Measurements from ENCODE around the gene ARSI.
A peak's percentile ranks its signal among the peaks of the same experiment; 100 is the strongest.

ARSI gene

DNA sequence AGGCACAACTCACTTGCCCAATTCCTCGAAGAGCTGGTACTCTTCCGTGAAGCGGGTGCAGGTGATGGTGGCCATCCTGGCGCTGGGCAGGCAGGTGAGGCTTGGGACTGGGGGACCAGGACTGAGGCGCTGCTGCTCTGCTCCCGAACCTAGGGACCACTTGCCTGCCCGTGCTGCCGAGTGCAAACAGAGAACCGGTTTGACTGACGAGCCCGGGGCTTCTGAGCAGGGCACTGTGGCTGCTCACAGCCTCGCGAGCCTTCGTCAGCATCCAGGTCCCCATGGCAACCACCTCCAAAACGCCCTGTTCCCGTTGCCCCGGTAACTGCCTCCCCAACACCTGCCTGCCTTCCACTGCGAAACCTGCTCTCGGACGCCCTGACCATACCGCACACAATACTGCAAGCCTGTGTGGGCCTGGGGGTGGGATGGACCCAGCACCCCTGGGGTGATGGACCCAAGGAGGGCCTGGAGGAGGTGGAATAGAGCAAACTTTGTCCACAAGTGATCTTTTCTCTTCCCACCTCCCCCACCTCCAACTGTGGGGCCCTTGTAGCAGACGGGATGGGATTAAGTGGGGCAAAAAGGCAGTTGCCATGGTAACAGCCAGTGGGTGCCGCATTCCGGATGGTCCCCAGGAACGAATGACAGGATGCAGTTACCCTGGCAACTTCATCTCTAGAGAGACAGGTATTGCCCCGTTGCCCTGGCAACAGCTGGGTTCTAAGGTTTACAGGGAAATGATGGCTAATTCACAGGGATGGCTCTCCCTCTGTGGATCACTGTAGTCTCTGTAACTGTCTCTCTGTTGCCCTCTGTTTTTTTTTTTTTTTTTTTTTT is 12.9 kb downstream of the ARSI start, which contains the start of gene CAMK2A:
Gene CAMK2A, minus strand, starts transcription at position 223 of the 840 bp plus-strand sequence. Its CDS starts 148 bp downstream, at position 75.
- DNase-seq: no peak

DNA sequence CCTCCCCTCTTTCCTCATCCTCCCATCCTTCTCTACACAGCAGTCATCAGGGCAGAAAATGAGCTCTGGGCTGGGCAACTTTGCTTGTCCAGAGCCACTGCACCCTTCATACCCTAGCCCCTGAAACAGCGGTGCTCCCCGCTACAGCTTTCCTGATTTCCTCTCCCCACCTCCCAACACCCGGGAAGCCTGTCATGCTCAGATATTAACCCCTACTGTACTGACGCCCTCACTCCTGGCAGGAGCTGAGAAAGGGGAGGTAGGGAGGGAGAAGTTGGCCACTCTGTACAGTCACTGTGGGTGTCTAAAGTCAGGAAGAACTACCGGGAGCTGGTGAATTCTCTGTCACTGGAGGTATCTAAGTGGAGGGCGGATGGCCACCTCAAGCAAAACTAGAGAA is 13.9 kb downstream of the ARSI start:
- DNase-seq: no peak

DNA sequence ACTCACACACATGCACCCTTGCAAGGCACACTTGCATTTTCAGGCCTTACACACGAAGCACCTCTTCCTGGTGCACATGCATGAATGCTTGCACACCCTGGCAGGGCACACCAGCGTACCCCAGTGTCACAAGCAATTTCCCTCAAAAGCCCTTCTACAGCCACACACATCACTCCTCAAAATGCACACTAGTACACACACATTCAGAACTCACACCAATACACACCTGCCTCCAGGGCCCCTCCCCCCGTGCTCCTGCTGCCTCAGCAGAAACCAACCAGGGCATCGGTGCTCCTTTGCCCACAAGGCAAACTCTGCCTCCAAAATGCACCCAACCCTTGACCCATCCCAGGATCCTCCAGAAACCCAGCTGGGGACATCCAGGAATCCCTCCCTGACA is 14.3 kb downstream of the ARSI start:
- no peak for DNase-seq

DNA sequence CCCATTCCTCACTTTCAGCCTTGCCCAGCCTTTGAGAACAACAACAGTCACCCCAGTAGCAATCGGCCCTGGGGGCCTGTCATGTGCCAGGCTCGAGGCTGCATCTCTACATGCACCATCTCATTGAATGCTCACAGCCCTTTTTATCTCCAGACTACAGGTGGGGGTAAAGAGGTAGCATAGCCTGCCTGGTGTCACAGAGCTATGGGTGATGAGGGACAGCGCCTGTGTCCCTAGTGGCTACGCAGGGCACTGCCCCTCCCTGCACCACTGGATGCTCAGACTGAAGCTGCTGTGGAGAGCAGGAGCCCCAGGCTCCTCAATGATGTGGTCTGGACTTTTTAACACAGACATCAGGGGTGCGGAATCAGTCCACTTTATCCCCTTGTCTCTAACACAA is 15.9 kb downstream of the ARSI start:
- DNase-seq: no peak

DNA sequence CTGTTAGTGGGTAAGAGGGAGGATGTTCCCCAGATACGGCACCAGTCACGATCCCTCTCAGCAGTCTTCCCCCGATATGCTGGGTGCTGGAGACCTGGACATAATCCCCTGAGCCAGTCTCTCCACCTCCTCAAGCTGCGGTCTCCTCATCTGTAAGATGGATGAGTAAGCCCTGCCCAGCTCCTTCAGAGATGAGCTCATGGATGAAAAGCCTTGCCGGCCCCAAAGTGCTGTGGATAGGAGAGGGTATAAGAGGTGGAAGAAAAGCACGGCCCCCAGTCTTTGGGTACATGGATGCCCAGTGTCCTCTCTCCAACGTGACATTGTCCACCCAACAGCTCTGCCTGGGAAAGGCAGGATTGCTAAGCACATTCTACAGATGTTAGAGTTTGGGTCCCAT is 17.6 kb downstream of the ARSI start:
- no peak for DNase-seq

DNA sequence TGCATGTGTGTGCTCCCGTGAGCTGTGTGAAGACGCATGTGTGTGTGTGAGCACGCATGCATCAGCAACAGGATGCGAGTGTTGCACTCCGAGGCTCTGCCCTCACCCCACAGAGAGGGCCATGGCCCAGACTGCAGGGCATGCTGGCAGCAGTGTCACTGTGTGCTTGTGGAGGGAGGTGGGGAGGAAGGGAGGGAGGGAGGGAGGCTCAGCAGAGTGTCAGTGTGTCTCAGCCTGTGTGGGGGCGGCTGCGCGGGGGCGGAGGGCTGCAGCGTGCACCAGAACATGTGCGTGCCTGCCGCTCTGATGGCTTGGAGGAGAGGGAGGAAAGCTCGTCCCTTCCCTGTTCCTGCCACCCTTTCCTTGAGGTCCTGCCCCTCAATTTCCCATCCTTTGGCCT is 18.4 kb downstream of the ARSI start:
- no peak for DNase-seq

DNA sequence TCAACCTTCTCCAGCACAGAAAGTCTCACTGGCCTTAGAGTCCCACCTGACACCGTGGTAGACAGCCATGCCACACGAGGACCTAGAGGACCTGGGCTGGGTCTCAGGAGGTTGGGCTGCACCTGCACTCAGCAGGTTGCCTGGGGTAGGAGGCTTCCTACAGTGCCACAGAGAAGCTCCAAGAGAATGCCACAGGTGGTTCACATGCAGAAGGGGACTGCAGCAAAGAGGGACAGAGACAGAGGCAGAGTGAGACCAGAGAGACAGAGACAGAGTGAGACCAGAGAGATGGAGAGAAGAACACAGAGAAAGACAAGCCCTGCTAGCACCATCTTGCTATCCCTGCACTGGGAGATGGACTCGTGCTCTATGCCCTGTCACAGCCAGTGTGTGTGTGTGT is 18.8 kb downstream of the ARSI start:
- no peak for DNase-seq

DNA sequence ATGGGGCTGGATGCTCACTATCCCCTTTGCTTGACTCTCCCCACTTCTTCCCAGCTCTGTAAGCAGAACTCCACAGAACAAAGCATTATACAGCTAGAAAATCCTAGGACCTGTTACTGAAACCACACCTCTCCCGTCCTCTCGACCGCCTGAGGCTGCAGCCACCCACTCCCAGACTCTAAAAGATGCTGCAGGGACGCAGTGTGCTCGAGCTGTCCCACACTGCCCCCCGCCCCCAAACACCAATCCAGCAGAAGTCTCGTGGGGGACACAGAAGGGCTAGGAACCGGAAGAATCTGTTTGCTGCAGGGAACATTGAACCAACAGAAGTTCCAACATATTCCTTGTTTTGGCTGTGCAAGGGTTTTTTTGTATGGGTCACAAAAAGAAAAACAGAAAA is 20.7 kb downstream of the ARSI start:
- no peak for DNase-seq

DNA sequence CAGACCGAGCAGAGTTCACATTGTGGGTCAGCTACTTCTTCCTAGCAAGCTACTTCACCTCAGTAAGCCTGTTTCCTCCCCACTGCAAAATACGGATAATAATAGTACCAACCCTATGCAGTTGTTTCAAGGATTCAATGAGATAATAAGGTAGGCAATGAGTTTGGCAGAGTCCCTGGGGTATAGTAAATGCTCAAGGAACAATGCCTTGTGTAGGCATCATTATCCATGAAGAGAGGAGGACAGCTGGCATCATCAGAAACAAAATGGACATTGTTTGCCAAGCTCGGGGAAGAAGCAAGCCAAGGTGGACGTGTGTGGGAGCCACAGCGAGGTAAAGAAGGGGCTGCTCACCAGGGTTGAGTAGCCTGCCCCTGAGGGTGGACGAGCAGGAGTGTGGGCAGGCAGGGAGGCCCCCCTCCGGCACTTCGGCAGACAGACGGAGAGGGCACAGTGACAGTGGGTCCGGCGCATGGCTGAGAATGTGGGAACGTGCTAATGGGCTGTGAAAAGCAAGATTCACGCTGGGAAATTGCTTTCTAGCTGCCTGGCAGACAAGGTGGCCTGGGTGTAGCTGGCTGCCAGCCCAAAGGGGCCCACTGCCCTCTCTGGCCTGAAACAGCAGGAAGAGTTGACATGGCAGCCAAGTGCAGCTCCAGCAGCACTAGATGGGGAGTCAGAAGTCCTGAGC is 23.2 kb downstream of the ARSI start:
- no peak for DNase-seq

- no peak for DNase-seq
Measured at GRCh38 chr5:150278916-150279315, 23.8 kb downstream of the ARSI start.

DNA sequence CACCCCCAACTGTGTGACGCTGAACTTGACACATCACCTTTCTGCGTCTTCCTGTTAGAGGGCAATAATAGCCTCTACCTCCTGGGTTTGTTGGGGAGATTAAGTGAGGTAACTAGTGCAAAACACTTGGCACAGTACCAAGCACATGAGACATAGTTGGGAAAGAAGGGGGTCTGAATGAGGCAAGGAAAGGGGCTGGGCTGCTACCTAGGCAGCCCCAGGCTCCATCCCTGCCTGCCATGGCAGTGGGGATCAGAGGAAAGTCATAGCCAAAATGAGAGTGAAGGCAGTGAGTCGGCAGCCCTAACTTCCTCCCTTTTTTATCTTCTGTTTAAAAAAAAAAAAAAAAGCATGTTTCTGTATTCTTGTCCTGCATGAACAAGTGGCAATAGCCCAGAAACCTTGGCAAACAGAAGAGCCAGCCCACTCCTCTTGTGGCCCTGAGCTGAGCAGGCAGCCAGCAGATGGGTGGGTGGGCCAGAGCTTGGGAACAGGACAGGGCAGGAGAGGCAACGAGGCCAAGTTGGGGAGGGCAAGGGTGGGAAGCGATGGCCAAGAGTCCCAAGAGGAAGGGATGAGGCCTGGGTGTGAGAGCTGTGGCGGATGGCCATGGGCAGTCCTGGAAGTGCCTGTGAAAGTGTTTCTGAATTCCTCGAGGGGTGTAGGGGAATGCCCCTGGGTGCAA is 24.5 kb downstream of the ARSI start:
- DNase-seq: no peak

DNA sequence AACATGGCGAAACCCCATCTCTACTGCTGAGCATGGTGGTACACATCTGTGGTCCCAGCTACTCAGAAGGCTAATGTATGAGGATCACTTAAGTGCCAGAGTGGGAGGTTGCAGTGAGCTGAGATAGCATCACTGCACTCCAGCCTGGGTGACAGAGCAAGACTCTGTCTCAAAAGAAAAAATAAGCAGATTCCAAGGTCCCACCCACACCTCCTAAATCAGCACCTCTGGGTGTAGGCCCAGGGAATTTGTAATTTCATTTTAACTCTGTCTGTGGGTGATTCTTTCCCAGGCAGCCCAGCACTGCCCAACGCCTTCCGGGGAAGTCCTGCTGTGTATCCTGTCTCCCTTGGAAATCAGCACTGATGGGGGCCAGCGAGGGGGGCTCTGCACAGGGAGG is 25.7 kb downstream of the ARSI start:
- DNase-seq: no peak

- DNase-seq: no peak
Measured at GRCh38 chr5:150274811-150275210, 27.9 kb downstream of the ARSI start.

GRCh38 chr5:150272531-150272930 is 30.2 kb downstream of the ARSI start:
- peak; percentile 5 to 29 for DNase-seq

DNA sequence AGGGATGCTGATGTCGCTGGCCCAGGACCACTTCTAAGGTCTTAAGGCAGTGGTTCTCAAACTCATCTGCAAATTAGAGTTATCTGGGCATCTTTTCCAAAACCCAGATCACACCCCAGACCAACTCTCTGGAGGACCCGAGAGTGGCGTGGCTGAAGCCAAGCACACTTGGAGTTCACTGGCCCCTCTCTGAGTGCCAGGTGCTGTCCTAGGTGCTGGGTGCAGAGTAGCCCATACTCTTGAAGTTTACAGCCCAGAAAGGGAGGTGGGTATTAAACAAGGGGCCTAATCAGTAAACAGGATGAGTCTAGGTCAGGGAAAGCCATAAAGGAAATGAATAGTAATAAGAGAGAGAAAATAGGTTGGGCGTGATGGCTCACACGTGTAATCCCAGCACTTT is 30.8 kb downstream of the ARSI start:
- no peak for DNase-seq

DNA sequence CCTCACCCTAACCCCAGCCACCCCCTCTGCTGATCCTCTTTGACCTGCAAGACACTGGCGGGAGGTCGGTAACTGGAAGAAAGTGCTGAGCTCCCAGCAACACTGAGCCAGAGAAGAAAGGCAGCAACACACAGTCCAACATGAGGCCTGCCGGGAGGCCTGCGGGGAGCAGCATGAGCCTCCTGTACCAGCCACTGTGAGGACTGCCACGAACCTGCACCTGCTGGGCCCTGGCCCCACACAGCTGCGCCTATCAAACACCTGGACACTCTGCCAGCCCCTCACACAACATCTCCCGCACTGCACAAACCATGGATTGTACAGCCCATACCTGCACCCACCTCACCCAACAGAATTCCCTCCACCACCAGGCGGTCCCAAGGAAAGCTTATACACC is 31.4 kb downstream of the ARSI start:
- no peak for DNase-seq

DNA sequence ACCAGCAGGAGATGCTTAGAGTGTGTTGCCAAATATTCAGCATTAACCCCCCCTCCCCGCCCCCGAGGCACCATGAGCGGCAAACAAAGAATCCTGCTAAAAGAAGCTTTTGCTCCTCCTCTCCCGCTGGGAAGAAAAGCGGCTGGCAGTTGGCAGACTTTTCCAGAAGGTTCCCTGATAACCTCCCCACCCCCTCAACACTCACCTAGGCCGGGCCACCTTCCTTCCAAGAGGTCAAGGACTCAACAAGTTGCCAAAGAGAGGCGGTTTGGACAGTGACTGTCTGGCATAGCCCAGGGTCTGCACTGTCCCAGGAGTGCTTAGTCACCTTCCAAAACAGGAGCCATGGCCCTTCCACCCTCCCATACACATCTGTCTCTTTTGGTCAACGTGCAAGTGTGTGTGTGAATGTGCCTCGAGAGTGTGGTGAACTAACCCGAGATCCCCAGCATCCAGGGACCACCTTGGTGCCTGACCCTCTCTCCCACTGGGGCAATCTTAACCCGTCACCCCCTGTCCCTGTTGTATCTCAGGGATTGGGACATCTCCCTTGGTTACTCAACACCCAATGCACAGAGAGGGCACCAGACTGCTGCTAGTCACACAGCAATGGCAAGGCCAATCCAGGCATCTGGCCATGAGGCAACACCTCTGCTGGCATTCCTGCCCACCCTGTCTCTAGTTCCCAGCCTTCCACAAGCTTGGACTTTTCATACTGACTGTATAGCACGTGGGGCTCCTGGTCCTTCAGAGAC is 32.0 kb downstream of the ARSI start:
- DNase-seq: no peak

GRCh38 chr5:150266871-150267291 is 35.8 kb downstream of the ARSI start:
- no peak for DNase-seq

- DNase-seq: no peak
Measured at GRCh38 chr5:150265870-150266383, 36.8 kb downstream of the ARSI start.

DNA sequence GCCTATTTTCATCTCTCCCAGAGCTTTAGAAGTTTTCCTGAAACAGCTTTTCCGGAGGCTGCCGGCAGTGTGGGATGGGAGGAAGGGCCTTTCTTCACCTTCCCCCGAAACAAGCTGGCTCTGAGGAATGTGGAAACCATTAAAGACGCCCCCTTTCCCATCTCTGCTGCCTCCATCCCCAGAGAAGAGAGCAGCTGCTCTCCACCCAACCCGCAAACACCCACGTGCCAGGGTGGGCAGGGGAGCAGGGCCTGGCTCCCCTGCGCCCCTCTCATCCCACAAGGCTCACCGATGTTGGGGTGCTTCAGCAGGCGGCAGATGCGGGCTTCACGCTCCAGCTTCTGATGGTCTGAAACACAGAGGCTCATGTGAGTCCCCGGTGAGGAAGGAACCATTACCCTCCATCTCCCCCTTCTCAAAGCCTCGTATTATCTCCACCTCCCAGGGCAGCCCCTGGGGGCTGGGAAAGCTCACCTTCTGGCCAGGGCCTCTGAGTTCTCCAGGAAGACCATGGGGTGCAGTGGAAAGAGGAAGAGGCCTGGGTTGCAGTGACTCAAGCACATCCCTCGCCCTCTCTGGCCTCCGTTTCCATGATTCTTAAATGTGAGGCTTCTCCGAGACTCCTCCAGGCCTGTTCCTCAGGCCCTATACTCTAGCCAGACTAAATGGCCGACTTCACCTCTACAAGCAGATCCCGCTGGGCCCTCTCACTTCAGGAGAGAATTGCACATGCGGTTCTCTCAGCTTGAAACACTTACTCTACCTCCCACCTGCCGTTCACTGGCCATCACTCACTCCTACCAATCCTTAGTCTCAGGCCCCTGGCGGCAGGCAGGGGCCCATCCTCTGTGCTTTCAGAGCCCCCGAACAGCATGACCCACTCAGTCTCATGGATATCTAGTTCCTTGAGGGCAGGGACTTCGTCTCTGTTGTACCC is 37.8 kb downstream of the ARSI start:
- no peak for DNase-seq

- DNase-seq: no peak
Measured at GRCh38 chr5:150263801-150264621, 38.7 kb downstream of the ARSI start.
